NCI-H82 treated with DMSO at 0.1 percent for 48 hours (cell line): ENCODE results near the gene UQCC5.
"Not testable (repeated sequence)": the region's sequence is repeated elsewhere in the genome, so short reads cannot be mapped to it uniquely, and the experiment has no call there.

Experiments
- DNase-seq: peaks from one replicate; lab custom pipeline; 2025; ENCODE audit not compliant: unreplicated experiment; lab: John Stamatoyannopoulos, UW

UQCC5 gene

GRCh38 chr3:52521881-52522650, 14.3 kb upstream of the UQCC5 start:
- DNase-seq = no peak

DNA sequence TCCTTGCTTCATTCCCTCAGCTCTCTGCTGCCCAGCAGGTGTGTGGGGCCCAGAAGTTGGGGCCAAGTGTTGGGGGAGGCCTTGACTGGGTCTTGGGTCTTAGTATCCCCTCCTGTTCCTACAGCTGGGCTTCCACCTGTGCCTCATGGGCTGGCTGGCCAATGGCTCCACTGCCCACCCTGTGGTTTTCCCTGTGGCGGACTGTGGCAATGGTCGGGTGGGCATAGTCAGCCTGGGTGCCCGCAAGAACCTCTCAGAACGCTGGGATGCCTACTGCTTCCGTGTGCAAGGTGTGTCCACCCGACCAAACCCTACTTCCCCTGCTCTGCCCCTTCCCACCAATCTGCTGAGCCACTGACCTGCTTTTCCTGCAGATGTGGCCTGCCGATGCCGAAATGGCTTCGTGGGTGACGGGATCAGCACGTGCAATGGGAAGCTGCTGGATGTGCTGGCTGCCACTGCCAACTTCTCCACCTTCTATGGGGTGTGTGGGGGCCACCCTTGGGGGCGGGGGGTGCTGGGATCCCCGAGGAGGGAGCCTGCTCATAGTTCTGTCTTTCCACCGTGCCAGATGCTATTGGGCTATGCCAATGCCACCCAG, 13.7 kb upstream of the UQCC5 start:
- DNase-seq = no peak

DNA sequence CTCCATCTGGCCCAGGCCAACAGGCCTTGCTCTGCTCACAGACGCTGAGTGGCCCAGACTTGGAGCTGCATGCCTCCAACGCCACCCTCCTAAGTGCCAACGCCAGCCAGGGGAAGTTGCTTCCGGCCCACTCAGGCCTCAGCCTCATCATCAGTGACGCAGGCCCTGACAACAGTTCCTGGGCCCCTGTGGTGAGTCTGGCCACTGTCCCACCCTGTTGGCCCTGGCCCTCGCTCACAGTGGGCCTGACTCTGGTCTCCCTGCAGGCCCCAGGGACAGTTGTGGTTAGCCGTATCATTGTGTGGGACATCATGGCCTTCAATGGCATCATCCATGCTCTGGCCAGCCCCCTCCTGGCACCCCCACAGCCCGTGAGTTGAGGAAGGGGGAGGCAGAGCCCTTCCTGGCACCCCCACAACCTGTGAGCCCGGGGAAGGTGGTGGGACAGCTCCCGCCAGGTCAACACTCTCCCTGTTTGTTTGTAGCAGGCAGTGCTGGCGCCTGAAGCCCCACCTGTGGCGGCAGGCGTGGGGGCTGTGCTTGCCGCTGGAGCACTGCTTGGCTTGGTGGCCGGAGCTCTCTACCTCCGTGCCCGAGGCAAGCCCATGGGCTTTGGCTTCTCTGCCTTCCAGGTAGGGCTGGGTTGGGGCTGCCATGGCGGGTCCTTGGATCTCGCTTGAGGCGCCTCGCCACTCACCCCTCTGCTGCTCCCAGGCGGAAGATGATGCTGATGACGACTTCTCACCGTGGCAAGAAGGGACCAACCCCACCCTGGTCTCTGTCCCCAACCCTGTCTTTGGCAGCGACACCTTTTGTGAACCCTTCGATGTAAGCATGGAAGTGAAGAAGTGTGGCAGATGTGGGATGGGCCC, 12.8 kb upstream of the UQCC5 start:
- no peak for DNase-seq

GRCh38 chr3:52524258-52524751, 12.1 kb upstream of the UQCC5 start:
- no peak for DNase-seq

GRCh38 chr3:52524752-52525679, 11.4 kb upstream of the UQCC5 start:
- no peak for DNase-seq

DNA sequence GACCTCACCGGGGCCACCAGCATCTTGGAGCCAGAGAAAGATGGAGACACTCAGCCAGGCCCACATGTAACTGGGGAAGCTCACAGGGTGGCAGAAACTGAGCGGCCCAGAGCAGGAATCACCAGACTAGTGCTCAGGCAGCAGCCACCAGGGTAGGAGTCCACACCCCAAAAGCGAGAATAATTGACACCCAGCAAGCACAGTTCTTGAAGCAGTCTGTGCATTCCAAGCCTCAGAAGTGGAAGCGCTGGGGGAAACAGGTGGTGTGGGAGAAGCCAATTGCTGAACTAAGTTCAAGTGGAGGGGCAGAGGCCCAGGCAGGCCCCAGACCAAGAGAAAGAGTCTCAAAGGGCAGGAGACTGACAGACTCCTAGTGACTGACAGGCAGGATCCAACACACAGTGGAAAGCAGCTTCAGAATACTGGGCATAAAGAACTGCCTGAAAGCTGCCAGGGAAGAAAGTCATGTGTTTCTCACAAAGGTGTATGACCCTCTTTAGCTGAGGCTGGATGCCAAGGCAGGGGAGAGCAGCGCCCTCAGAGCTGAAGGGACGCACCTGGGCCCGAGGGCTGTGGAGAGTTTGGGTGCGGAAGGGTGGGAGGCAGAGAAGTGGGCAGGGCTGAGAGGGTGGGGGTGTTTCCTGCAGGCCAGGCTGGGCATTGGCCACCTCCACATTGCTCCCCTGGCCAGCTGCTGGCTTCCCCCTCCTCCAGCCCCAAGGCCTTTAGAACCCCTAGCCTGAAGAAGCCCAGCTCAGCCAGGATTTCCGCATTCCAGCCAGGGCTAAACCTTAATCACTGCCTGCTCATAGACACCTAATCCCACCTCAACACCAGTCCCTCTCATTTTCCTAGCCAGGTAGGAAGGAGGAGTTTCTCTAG, 10.5 kb upstream of the UQCC5 start:
- DNase-seq = no peak

GRCh38 chr3:52526671-52527038, 9.8 kb upstream of the UQCC5 start:
- not testable (repeated sequence) for DNase-seq

DNA sequence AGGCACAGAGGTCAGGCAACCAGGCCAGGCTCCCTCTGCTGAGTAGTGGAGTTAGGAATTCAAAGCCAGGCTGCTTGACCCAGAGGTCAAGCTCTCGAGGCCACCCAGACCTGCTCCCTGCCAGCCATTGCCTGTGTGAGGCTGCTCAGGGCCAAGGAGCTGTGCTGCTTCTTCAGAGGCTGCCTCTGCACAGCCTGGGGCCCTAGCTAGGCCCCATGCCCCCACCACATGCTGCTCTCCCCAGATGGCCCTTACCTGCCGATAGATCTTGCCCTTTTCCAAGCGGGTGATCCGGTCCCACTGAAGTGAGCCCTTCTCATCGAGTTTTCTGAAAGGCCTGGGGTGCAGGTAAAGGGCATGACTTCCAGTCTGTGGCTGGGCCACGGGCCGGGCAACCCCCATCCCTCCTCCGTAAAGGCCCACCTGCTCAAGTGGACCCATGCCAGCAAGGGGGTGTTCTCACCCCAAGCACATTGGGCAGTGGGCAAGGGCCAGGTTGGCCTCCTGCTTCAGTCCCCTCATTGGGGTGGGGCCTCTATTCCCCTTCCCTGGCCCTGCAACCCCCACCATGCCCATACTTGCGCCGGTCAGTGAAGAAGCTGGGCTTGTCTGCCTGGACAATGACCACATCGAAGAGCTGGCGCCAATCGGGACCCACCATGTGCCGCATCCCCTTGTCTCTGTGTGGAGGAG, 9.2 kb upstream of the UQCC5 start:
- no peak for DNase-seq

GRCh38 chr3:52527732-52528585, 8.4 kb upstream of the UQCC5 start:
- no peak for DNase-seq

- no peak for DNase-seq
These were observed 7.6 kb upstream of the UQCC5 start for GRCh38 chr3:52528586-52529375.

DNA sequence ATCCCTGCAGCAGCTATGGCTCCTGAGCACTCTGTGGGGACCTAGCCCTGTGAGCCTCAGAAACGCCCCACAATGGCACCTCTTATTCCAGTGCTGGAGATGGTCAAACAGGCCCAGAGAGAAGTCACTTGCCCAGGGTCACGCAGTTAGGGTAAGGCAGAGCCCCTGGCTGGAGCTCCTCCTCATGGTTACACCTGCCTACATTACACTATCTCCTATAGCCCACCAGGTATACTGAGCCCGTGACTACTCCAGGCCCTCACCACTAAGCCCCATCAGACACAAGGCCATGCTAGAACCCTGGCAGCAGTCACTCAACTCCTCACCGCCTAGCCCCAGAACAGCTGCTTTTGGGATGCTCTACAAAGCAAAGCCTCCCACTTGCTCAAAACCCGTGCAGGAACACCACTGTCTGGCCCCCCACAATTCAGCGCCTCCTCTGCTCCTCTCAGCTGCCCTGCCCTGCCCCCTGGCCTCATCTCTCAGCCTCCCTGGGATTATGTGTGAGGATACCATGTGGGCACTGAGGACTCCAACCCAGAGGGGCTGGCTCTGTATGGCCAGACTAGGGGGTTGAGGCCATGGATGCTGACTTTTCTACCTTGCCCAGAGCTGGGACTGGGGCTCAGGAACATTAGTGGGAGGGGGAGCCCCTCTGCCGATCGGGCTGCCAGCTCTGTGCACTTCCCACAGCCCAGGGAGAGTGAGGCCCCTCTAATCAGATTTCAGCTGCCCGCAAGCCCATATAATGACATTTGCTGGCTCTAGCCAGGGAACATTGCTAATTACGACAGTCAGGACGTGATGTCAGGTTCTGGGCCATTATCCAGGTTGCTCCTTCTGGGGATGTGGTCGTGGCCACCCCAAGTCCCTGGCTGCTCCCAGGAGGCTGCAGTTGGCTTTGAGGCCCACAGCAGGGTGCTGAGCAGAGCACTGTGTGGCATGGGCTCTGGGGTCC, 6.8 kb upstream of the UQCC5 start:
- peak; percentile 68 for DNase-seq

- DNase-seq = no peak
These were observed 5.2 kb upstream of the UQCC5 start for GRCh38 chr3:52530918-52531826.

- DNase-seq = no peak
These were observed 4.4 kb upstream of the UQCC5 start for GRCh38 chr3:52531860-52532516.

- no peak for DNase-seq
These were observed 3.9 kb upstream of the UQCC5 start for GRCh38 chr3:52532517-52532837.
